ENCODE measurements around the gene ACAN.

ACAN gene

DNA sequence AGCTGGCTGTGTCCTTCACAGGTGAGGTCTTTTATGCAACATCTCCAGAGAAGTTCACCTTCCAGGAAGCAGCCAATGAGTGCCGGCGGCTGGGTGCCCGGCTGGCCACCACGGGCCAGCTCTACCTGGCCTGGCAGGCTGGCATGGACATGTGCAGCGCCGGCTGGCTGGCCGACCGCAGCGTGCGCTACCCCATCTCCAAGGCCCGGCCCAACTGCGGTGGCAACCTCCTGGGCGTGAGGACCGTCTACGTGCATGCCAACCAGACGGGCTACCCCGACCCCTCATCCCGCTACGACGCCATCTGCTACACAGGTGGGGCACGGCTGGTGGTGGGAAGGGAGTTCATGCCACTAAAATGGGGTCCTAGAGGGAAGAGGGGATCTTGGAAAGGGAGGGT, 40.1 kb downstream of the ACAN start:
- no peak for DNase-seq (ENCODE audit: low spot score)

DNA sequence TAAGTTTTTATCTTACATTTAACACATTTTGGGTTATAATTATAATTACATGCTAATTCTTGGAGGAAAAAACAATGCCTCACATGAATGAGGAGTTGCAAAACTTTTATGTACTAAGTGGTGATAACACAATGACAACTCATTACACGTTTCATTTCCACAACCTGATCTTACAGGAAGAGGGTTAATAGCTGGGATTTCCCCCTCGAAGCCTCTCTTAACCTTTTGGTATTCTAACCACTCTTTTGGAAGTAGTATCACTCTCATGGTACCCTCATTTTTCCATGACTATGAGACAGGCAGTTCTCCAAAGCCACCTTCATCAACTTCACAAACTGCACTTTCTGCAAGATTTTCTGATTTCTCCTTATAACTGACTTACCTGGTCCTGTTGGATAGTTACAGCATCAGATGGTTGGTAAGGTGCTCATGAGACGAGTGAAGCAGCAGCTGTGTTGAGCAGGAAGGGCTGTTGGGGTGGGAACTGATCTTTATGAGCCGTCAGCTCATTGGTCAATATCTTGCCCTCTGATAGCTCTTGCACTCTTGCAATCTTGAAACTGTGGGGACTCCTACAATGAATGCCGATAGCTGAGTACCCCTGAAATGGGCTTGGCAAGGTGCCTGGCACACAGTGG, 41.6 kb downstream of the ACAN start:
- no peak for DNase-seq (ENCODE audit: low spot score)

DNA sequence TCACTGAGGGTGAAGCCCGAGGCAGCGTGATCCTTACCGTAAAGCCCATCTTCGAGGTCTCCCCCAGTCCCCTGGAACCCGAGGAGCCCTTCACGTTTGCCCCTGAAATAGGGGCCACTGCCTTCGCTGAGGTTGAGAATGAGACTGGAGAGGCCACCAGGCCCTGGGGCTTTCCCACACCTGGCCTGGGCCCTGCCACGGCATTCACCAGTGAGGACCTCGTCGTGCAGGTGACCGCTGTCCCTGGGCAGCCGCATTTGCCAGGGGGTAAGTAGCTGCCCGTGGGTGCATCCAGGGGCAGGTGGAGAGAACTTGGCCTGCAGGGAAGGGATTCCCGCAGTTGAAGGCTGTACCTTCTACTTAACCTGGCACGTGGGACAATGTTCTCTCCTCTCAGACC, 42.4 kb downstream of the ACAN start:
- DNase-seq (ENCODE audit: low spot score): no peak

DNA sequence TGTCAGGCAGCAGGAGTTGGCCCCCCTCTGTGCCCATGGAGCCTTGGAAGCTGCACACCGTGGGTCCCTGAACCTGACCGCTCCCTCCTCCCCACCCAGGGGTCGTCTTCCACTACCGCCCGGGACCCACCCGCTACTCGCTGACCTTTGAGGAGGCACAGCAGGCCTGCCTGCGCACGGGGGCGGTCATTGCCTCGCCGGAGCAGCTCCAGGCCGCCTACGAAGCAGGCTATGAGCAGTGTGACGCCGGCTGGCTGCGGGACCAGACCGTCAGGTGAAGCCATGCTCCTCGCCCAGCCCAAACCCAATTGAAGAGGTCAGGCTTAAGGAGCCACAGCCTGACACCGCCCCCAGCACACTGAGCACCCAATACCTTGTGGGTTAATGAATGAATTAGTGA, 43.9 kb downstream of the ACAN start:
- no peak for DNase-seq (ENCODE audit: low spot score)

DNA sequence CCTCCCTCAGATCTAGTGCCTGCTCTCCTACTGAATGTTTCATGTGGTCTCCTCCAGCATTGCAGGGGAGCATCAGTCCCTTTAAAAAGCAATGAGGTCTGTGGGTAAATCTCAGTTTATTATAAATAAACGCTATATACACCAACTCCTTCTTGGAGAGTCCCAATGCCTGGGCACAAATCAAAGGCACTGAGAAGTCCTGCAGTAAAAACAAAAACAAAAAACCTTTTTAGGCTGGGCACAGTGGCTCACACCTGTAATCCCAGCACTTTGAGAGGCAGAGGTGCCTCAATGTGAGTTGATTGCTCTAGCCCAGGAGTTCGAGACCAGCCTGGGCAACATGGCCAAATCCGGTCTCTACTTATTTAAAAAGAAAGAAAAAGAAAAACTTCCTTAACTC, 45.0 kb downstream of the ACAN start:
- DNase-seq (ENCODE audit: low spot score): no peak

DNA sequence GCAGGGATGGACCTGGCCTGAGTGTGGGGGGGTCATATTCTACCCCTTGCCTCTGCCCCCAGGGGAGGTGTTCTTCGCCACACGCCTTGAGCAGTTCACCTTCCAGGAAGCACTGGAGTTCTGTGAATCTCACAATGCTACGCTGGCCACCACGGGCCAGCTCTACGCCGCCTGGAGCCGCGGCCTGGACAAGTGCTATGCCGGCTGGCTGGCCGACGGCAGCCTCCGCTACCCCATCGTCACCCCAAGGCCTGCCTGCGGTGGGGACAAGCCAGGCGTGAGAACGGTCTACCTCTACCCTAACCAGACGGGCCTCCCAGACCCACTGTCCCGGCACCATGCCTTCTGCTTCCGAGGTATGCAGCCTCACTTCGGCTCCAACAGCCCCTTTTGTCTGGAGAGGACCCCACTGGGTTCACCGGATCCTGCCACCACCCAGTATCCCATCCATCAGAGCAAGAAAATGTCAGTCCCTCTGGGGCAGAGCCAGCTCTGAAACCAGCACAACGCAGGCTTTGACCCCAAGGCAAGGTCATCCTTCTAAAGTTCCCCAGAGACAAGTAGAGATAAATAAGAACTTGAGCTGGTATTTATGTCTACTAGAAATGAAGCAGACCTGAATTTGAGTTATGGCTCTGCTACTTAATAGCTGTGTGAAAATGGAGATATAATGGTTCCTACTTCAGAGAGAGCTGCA, 46.3 kb downstream of the ACAN start:
- no peak for DNase-seq (ENCODE audit: low spot score)

DNA sequence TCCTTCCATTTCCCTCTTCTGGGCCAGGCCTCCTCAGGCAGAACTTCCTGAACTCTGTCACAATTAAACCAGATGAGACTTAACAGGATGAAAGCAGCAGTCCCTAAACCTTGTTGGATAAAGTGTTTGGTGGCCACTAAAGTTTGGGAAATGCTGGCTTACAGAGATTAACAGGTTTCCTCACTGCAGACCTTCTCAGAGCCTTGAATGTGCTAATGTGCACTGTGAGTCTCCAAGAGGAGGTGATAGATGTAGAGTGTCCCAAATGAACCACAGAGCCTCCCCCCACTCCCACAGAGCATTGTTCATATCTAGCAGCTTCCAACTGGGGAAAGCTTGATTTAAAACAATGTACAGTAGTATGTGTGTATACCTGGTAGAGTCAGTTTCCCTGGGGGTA, 49.2 kb downstream of the ACAN start:
- DNase-seq (ENCODE audit: low spot score): no peak

DNA sequence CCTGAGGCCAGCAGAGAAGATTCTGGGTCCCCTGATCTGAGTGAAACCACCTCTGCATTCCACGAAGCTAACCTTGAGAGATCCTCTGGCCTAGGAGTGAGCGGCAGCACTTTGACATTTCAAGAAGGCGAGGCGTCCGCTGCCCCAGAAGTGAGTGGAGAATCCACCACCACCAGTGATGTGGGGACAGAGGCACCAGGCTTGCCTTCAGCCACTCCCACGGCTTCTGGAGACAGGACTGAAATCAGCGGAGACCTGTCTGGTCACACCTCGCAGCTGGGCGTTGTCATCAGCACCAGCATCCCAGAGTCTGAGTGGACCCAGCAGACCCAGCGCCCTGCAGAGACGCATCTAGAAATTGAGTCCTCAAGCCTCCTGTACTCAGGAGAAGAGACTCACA, 55.7 kb downstream of the ACAN start:
- DNase-seq (ENCODE audit: low spot score): no peak

DNA sequence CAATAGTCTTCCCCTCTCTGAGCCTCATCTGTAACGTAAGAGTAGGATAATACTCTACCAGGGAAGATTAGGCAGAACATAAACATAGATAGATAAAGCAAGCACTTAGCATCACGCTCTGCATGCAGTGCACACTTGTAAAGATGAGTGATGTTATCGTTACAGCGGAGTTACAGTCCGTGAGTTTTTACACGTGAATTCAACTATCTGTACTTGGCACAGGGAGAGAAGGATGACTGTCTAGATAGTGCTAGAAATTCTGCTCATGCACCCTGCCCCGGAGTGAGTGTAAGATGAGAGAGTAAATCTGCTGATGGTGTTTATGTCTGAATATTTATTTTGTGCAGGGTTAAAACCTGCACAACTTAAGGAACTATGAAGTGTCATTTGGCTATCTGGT, 56.3 kb downstream of the ACAN start:
- no peak for DNase-seq (ENCODE audit: low spot score)

DNA sequence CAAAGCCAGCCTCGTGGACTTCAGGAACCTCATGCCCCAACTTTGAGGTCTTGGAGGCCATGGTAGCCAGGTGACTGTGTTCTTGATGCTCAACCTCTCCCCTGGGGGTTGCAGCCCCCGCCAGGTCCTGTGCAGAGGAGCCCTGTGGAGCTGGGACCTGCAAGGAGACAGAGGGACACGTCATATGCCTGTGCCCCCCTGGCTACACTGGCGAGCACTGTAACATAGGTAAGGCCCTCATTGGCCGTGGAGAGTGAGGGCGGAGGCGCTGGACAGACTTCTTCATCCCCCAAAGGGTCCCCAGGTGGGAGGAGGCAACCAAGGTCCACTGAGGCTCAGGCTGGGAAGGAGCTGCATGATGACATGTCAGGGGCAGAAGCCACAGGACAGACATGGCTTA, 57.0 kb downstream of the ACAN start:
- no peak for DNase-seq (ENCODE audit: low spot score)

DNA sequence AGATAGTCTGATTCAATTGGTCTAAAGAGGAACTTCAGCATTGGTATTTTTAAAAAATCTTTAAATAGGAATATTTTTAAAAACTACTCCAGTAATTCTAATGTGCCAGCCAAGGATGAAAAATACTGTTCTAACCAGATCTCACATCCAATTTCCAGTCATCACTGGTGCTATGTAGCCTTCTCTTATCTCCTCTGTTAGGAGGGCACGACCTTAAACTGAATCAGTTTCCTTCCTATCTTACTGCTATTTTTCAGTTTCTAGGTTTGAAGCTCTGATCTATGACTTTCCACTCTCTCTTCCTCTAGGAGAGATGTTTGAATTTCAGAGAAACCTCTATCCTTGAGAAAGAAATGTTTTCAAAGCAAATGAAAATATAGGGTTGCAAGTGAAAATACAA, 60.2 kb downstream of the ACAN start:
- DNase-seq (ENCODE audit: low spot score): no peak

DNA sequence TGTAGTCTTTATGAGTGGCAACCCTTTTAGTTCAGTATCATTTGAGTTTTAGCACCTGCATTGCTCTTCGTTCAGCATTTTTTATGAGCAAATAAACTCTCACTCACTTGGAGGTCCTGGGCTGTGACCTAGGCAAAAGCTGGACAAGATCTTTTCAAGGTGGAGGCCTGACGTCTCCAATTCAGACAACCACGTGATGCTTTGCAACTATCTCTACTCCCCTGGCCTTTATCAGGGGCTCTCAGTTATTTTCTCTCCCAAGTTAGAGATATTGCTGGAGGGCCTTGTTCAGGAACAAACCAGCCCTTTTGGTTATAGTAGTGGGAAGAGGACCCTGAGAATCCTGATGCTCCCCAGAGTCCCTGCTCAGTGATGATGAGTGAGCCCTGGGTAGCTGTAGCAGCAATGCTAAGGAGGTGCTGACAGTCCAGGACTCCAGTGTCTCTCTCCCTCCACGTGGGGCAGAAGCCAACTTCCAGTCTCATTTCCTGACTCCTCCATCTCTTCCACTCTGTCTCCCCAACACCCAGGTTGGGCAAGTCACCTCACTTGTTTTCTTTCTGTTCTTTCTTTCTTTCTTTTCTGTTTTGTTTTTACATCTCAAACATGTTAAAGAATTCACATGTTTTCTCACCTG, 61.7 kb downstream of the ACAN start:
- no peak for DNase-seq (ENCODE audit: low spot score)

DNA sequence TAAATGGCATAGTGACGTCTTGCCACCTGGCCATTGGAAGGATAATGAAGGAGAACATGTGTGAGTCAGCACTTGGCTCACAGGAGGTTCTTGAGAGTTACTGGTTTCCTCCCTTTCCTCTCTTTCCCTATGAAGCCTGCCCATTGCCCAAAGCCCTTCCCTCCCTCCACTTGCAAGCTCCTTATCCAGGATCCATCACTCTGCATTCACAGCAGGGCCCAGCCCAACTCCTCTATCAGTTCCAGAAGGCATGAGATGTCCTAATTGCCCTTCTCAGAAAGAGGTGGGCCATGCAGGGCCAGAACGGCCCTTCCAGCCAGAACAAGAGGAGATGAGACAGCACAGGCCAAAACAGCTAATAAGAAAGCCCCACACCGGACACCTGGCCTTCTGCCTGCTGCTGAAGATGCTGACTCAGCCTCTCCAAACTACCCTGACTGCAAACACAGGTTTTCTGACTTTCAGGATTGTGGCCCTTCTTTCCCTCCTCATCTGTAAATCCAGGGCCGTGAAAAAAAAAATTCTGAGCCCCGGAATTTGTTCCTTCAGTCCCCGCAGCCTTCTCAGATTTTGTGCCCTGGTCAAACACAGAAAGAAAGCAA, 62.4 kb downstream of the ACAN start:
- DNase-seq (ENCODE audit: low spot score): no peak

DNA sequence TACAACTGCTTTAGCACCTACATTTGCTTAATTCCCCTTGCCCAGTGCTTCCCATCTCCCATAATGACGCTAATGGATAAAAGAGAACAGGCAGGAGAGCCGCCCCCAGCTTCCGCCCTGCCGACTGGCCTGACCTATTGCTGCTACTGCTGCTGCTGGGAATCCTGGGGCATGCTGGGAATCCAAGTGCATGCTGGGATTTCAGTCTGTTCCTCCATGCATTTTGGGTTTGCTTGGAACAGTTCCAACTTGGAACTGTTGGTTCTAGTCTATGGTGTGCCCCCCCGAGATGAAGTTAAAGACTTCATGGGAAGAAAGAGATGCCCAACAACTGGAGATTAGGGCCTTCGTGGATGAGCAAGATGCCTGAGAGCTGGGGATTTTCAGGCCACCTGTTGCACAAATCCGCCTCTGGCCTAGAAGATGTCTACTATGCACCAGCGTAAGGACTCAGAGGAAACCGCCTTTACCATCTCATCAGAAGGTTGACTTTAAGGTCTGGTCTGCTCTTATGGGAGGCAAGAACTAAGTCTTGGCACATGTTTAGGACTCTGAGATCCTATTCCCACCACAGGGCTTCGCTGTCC, 63.2 kb downstream of the ACAN start:
- DNase-seq (ENCODE audit: low spot score): no peak

DNA sequence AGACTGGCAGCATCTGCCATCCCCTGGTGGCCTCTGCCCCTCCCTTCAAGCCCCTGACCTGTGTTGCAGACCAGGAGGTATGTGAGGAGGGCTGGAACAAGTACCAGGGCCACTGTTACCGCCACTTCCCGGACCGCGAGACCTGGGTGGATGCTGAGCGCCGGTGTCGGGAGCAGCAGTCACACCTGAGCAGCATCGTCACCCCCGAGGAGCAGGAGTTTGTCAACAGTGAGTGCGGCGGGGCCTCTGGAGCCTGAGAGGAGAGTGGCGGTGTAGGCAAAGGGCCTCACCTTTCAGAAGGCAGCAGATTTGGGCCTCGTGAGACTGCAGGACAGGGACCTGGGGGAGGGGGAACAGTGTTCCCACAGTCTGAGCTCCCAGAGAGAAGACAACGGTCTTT, 68.1 kb downstream of the ACAN start:
- no peak for DNase-seq (ENCODE audit: low spot score)

DNA sequence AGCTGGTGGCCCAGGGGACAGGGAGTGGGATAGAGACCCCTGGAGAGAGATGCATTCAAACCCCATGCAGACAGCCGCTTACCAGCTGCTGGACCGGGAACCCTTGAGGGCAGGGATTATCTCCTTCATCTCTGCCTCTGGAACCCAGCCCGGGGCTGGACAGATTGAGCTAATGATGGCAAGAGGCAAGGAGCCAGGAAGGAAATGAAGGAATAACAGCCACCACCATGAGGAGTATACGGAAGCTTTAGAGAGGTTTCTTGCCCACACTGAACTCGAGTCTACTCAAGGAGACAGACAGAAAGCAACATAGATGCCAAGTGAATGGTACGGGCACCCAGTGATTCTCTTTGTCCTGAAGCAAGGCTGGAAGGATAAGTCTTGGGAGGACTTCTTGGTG, 68.9 kb downstream of the ACAN start:
- no peak for DNase-seq (ENCODE audit: low spot score)

DNA sequence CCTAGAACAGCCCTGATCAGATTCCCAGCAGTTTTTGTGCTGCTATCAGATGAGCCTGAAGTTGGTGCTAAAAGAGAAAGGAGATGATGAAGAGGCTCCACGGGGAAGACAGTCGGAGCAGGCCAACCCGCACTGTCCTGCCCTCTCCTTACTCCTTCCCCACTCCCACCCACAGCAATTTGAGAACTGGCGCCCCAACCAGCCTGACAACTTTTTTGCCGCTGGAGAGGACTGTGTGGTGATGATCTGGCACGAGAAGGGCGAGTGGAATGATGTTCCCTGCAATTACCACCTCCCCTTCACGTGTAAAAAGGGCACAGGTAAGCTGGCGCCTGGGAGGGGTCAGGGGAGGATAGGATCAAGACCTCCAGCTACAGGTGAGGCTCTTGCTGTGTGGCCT, 69.5 kb downstream of the ACAN start:
- DNase-seq (ENCODE audit: low spot score): no peak

DNA sequence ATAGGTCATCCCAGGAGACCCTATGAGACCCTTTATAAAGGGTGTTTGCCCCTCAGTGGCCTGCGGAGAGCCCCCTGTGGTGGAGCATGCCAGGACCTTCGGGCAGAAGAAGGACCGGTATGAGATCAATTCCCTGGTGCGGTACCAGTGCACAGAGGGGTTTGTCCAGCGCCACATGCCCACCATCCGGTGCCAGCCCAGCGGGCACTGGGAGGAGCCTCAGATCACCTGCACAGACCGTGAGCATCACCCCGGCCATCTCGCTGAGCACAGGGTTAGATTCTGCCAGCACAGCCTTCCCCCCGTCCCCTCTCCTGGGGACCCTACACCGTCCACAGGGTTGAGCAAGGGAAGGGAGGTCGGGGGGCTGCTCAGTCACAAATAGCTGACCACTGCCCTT, 70.5 kb downstream of the ACAN start:
- no peak for DNase-seq (ENCODE audit: low spot score)

DNA sequence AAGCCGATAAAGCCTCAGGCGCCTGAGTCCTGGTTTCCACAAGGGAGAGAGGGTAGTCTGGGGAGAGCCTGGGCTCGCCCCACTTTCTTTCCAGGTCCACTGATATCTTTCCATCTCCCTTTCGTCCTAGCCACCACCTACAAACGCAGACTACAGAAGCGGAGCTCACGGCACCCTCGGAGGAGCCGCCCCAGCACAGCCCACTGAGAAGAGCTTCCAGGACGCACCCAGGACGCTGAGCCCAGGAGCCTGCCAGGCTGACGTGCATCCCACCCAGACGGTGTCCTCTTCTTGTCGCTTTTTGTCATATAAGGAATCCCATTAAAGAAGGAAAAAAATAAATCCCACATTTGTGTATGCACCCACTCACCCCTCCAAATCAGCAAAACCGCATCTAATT, 71.0 kb downstream of the ACAN start:
- no peak for DNase-seq (ENCODE audit: low spot score)

DNA sequence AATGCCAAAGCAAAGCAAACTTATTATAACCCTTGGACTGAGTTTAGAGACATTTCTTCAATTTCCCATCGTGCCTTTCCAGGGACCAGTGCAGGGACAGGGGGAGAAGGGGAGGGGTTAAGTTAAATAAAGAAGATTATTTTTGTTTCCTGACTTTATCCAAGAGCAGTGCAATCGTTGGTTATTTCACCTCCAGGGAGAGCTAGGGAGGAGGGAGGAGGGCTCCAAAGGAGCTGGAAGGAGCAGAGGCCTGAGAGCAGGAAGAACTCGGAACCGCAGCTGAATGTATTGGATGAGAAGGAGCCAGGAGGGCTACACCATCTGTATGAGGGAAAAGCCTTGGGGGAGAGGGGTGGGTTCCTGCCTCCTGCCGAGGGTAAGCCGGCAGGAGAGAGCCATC, 71.4 kb downstream of the ACAN start:
- no peak for DNase-seq (ENCODE audit: low spot score)

DNA sequence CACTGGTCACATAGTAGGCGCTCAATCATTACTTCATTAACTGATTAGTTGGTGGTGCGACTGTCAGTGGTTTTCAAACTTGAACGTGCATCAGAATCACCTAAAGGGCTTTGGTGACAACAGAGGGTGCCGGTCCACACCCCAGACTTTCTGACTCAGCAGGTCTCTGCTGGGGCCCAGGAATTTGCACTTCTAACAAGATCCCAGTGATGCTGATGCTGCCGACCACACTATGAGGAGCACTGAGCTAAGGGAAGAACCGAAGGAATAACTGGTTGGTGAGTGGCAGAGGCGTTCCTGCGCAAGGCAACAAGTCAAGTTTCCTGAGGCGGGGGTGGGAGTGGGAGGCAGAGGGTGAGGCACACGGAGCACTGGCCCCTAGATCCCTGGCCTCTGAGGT, 73.3 kb downstream of the ACAN start:
- DNase-seq (ENCODE audit: low spot score): no peak

DNA sequence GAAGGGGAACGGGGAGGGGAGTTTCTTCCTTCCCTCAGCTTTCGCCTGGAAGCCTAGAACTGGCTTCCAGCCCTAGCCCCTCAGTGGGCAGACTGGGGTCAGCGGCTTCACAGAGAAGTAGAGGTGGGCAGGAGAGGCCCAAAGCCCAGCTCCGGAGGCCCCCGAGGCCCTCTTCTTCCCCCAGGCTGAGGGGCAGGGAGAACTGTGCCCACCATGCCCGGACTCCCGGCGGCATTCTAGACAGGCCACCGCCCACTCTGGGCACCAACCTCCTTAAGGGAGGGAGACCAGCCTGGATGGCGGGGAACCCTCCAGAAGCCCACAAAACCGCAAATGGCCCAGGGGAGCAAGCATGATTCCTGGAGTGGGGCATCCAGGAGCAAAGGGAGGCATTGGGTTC, 74.2 kb downstream of the ACAN start:
- DNase-seq (ENCODE audit: low spot score): no peak

DNA sequence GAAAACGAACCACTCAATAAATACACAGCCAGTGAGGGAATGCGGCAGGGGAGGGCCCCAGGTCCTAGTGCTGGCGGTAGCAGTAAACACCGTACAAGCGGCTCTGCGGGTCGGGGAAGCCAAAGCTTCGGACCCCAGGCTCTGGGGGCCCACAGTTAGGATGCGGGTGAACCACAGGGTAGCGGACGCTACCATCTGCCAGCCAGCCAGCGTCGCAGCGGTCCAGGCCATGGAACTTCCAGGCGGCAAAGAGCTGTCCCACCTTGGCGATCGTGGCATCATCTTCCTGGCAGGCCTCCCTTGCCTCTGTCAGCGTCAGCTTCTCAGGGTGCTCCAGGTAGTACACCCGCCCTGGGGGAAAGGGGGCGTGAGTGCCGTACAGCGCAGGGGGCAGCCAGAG, 74.7 kb downstream of the ACAN start:
- DNase-seq (ENCODE audit: low spot score): no peak

Measured in RKO (cell line).